ENCODE results near the gene LPAR5.

Gene LPAR5

DNA sequence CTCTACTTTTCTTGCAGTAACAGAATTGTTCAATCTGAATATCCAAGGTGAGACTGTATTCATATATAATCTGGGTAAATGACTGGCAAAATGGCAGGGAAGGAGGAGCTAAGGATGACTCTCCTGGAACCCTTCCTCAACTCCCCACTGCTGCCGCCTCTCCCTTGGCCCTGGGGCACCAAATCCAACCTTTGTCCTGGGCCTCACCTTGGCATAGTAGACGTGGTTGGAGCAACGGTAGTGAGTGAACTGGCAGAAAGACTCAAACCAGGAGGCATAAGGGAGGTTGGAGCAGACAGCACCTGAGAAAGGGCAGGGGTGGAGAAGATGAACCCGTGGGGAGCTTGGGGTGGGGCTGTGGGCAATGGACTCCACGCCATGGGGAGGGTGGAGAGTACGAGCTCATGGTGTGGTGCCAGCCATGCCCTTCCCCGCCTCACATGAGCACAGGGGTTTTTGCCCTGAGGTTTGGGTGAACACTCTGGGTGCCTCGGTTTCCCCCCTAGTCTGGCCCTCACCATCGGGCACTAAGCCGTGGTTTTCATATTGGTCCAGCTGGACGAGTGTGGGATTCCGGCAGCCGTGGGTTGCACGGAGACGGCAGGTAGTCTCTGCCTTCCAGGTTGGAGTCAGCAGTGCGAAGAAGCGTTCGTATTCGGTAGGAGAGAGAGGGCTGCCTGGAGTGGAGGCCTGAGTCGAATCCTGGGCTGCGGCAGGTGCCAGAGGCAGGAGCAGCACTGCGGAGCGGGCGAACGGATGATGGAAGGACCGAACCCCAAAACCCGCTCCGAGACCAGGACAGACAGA lies 10.7 kb upstream of the LPAR5 start:
- H3K4me3 ChIP-seq (ENCODE audit: low read length): peak overlapping the region; percentile 35; the same call in 1 of the 2 replicates
- TF ChIP-seq ZNF274 (IDR thresholded peaks at IDR 0.05; ENCODE audit: low read depth, low read length): no peak

DNA sequence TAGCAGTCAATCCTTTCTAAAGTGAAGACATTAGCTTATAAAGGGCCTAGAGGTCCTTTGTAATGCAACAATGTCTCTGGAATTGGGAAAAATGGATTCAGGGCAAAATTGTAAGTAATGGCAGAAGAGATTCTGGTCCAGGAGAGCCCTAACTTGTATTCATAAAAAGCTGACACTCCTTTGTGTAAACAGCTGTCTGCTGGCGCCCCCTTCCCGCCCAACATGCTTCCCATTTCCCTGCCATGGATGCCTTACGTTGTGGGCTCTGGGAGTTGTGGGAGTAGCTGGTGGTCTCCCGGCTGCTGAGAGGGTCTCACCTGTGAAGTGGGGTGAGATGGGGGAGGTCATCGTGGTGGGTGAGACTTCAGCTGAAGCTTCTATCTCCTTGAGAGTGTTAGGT lies 9.1 kb upstream of the LPAR5 start:
- H3K4me3 ChIP-seq (ENCODE audit: low read length): no peak overlapping the region
- TF ChIP-seq ZNF274 (IDR thresholded peaks at IDR 0.05; ENCODE audit: low read depth, low read length): no peak

DNA sequence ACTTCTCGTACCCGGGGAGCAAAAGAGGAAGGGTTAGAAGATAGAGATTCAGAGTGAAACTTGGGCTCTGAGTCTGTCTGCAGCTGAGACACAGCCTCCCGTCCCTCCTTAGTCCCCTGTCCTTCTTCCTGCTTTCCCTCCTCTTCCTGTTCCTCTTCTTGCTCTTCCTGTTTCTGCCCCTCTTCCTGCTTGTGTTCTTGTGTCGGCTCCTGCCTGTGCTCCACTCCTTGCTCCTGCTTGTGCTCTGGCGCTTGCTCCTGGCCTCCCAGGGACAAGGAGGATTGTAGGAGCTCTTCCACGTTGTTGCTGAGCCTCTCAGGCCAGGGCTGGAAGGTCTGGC lies 8.5 kb upstream of the LPAR5 start:
- no peak overlapping the region for H3K4me3 ChIP-seq (ENCODE audit: low read length)
- peak; percentile 79 for TF ChIP-seq ZNF274 (IDR thresholded peaks at IDR 0.05; ENCODE audit: low read depth, low read length)

DNA sequence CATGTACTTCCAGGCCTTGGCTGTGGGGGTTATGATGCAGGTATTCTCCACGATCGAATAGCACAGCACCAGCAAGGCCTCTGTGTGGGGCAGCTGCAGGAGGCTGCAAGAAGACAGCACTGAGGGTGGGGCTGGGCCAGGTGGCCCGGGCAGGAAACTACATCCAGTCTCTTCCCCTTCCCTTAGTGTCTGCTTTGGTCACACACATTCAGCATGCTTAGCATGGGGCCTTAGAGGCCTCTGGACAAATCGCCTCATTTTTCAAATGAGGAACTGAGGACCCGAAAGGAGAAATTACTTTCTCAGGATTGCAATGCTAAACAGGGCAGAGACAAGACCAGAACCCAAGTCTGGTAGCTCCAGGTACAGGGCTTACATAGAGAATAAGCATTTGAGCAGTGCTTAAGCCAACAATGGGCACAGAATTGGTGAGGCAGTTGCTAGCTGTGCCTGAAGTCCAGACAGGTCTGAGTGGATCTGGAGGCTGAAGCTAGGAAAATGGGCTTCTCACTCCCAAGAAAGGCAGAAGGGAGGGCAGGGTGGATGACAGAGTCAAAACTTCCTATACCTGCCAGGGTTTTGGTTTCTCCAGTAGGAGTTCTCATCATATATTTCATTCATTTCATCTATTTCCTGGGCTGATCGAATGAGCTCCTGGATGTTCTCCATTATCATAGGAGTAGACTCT lies 8.0 kb upstream of the LPAR5 start:
- H3K4me3 ChIP-seq (ENCODE audit: low read length): no peak overlapping the region
- TF ChIP-seq ZNF274 (IDR thresholded peaks at IDR 0.05; ENCODE audit: low read depth, low read length): peak; percentile 92

DNA sequence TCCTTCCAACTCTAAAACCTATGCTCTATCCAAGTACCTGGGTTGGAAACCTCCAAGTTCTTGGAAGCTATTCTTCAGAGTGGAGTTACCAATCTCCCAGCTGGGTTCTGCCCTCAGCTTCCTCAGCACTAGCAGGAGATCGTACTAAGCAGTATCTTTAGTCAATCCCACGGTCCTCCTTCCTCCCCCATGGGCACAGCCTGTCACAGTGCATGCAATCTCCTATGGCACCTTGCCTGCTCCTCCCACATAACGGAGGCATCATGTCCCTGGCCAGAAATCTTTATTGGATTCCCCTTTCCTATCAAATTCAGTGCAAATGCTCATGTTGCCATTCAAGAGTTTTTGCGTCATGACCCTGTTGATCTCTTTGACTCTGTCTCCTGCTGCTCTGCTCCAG lies 5.4 kb upstream of the LPAR5 start:
- no peak overlapping the region for H3K4me3 ChIP-seq (ENCODE audit: low read length)
- no peak for TF ChIP-seq ZNF274 (IDR thresholded peaks at IDR 0.05; ENCODE audit: low read depth, low read length)

DNA sequence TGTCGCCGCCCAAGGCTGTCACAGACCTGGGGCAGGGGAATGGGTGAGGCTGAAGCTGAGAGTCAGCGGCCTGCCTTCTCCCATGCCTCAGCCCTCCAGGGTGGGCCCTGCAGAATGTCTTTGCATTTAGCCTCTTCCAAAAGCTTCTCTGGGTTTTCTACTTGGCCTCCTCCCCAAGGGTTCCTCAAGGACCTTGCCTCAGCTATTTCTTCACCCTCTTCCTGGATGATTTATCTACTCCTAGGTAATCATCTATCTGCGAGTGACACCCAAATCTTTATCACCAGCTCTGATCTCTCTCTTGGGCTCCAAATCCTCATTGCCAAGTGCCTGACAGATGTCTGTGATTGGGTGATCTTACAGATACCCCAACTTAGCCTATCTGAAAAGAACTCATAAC lies 4.7 kb upstream of the LPAR5 start:
- no peak overlapping the region for H3K4me3 ChIP-seq (ENCODE audit: low read length)

DNA sequence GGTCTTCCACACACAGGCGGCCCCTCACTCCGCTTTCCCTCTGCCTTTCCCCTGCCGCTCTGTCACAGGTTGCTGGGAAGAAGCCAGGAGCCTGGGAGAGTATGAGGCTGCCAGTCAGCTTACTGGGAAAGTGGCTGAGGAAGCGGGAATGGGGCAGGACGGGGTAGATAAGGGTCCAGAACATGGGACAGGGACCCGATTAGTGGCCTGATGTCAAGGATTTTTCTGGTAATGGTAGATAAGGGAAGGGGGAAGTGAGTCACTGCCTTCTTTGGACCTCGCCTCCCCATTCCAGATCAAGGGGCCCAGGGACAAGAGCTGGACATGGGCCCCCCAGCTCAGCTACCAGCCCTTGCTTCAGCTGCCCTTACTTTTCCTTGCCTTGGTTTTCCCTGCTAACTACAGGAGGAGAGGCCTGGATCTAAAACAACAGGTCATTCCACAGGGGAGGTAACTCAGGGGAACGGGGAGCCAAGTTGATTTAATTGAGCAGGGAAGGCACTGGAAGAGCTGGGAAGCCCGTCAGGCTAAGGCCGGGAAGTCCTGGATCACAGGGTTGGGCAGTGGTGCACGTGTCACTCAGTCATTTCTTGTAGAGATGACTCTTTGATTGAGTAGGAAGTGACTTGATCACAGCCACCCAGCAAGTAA lies 3.5 kb upstream of the LPAR5 start:
- TF ChIP-seq ZNF274 (IDR thresholded peaks at IDR 0.05; ENCODE audit: low read depth, low read length): no peak
- no peak overlapping the region for H3K4me3 ChIP-seq (ENCODE audit: low read length)

More for the DNA sequence above, 4.7 kb upstream of the LPAR5 start:
- TF ChIP-seq ZNF274 (IDR thresholded peaks at IDR 0.05; ENCODE audit: low read depth, low read length): no peak

DNA sequence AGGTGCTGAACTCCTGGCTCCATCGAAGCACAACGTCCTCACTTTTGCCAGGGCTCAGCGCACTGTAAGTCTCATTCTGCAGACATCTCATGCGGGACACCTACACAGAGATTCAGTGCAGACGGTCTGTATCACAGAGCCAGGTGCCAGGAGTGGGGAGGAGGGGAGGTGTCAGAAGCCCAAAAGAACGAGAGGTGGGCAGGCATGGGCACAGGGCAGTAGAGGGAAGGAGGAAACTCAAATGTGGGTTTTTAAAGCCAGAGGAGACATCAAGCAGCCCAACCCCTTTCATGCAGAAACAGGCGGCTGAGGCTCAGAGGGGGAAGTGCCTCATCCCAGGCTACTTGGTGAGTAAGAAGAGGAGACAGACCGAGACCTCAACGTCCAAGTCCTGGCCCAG lies 2.5 kb upstream of the LPAR5 start:
- no peak for TF ChIP-seq ZNF274 (IDR thresholded peaks at IDR 0.05; ENCODE audit: low read depth, low read length)
- H3K4me3 ChIP-seq (ENCODE audit: low read length): no peak overlapping the region

DNA sequence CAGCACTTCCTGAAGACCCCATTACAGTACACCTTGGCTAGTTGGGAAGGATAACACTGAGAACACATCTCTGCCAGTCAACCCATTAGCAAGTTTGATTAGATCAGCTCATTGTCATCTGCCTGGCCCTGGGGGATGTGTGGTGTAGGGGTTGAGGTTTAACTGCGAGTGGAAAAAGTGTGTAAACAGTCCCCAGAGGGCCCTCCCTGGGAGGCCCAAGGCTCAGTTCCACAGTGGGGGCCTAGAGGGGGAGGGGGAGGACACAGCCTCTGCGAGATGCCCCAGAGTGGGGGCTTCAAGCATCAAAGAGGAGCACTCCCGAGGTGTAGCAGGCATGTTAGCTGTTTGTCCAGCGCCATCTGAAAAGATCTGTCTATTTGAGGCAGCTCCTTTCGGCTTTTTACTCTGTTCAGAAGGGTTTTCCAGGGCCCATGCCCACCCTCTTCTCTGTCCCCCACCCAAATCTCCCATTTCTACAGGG lies 344 bp downstream of the LPAR5 start:
- no peak for TF ChIP-seq ZNF274 (IDR thresholded peaks at IDR 0.05; ENCODE audit: low read depth, low read length)
- H3K4me3 ChIP-seq (ENCODE audit: low read length): peak overlapping the region; percentile 5; the same call in 1 of the 2 replicates

DNA sequence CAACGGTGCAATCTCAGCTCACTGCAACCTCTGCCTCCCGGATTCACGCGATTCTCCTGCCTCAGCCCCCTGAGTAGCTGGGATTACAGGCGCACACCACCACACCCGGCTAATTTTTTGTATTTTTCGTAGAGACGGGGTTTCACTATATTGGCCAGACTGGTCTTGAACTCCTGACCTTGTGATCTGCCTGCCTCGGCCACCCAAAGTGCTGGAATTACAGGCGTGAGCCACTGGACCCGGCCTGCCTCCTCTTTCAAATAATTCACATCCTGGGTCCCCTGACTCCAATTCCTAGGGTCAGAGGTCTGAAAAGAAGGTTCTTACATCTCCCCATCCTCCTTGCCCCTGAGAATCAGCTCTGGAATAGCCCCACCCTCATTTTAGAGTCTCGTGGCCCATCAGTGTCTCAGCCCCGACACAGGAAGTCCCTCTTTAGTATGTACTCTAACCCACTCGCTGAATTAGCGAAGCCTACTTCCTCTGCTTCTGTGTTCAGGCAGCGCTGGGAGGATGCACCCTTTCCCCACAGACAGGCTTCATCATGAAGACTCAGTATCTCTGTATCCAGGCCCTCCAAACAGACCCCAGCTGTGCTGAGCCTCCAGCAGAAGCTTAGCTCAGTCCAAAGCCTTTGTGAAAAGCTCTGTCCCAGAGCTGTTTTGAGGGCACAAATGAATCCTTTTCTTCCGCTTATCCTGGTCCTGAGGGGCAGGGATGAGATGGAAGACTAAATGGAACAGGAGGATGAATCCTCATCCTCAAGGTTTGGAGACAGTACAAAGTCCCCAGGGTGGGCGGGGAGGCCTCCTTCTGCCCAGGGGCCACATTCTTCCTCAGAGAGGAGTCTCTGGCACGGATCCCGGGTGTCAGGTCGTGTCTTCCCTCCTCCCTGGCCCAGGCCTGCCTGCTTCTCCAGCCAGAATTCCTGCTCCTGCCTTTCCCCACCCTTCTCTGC lies 3.5 kb downstream of the LPAR5 start:
- TF ChIP-seq ZNF274 (IDR thresholded peaks at IDR 0.05; ENCODE audit: low read depth, low read length): no peak
- H3K4me3 ChIP-seq (ENCODE audit: low read length): peak overlapping the region; percentile 1; the same call in 1 of the 2 replicates

DNA sequence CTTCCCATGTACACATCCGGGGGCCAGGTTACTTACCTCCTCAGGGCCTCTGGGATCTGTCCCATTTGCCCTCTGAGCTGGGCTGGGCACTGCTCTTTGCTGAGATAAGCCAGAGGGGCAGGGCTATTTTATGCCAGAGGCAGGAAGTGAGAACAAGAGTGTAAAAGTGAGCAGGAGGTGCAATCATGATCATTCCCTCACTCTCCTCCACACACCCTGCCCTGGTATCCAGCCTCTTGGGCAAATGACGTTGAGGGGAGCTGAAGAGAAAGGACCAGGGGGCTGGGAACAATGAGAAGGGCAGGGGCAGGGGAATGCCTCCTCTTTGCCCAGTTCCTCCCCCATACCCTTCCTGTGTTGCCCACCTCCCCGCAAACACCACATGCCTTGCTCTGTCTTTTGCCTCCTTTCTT lies 4.2 kb downstream of the LPAR5 start:
- TF ChIP-seq ZNF274 (IDR thresholded peaks at IDR 0.05; ENCODE audit: low read depth, low read length): no peak

DNA sequence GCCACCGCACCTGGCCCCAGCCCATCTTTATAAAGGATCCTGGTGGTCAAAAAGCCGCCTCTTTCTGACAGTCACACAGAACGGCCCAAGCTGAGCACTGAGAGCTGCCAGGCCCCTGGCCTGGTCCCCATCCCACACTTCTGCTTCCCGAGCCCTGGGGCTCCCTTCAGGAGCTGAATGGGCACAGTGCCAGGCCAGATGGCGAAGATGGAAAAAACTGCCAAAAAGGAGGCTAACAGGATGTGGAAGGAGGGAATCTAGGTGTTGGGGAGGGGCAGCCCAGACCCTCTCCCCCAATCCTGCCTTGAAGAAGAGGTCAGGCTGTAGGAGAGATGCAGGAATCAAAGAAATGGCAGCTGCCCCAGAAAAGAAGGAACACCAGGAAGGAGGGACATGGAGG lies 5.0 kb downstream of the LPAR5 start:
- H3K4me3 ChIP-seq (ENCODE audit: low read length): no peak overlapping the region; the same call in 1 of the 2 replicates
- TF ChIP-seq ZNF274 (IDR thresholded peaks at IDR 0.05; ENCODE audit: low read depth, low read length): no peak

More for the DNA sequence above, 4.2 kb downstream of the LPAR5 start:
- peak overlapping the region; percentile 27; the same call in 1 of the 2 replicates for H3K4me3 ChIP-seq (ENCODE audit: low read length)

DNA sequence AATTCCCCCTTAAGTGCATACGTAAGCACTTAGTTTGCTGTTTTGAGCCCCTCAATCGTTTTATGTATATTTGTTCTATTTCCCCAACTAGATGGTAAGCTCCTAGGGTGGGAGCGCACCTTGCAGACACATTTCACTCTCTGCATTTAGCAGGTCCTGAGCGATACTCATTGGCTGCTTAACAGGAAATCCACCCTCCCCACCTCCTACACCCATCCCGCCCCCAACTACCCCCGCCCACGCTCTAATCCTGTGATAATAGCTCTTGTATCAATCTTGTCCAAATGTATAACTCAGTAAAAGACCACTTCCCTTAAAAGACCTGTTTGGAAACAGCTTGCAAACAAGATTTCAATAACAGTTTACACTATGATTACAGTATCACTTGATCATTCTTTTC lies 8.1 kb downstream of the LPAR5 start:
- TF ChIP-seq ZNF274 (IDR thresholded peaks at IDR 0.05; ENCODE audit: low read depth, low read length): no peak
- peak overlapping the region; percentile 29; the same call in 1 of the 2 replicates for H3K4me3 ChIP-seq (ENCODE audit: low read length)

All from GM08714 (cell line).